ENCODE data around the gene KRTAP2-2.
"Not testable (repeated sequence)": the region's sequence is repeated elsewhere in the genome, so short reads cannot be mapped to it uniquely, and the experiment has no call there.

Gene KRTAP2-2

GRCh38 chr17:41055130-41055529 lies at the start of gene KRTAP2-2:
KRTAP2-2 (minus strand) TSS chr17:41055230; CDS start chr17:41055211, 19 bp downstream.
- DNase-seq (ENCODE audit: low read depth); H3K4me3 ChIP-seq (ENCODE audit: low read depth, low read length): not testable (repeated sequence)

DNA sequence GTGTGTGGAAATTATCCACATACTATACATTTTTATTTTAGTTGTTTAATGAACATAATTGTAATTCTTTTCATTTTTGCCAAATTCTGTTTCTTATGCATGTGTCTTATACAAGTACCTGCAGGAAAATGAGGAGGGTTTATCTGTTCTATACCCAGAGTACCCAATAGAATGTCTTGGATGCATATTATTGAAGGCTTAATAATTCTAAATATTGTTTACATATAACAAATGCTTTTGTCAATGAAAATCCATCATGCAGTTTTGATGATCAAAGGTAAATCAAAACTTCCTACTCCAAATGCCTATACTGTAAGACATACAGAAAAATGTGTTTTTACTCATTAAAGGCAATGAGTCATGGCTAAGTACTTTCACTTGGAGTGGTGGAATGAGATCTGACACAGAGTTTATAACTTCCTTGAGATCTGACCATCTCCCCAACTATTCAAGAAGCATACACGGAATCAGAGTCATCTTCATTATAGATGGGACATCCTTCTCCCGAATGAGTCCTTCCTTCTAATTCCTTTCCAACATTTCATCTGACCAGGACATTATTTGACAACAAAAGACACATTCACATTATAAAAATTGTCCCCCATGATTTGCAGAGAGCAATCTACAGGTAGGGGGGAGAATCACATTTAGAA lies 49.5 kb upstream of the KRTAP2-2 start:
- DNase-seq (ENCODE audit: low read depth); H3K4me3 ChIP-seq (ENCODE audit: low read depth, low read length): not testable (repeated sequence)

DNA sequence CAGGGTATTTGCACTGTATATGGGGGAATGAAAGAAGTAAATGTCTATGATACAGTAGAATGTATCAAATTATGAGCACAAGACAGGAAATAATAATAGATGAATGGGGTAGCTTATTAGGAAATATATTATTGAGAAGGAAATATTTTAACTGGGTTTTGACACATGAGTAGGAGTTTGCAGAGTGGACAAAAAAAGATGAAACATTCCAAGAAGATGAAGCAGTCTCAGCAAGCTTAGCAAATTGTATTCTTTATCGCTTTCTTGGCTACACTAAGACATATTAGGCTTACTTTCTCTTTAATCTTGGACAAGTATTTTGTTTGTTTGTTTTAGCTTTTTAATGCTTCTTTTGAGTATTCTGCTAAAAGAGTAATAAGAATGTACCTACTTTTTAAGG lies 48.9 kb upstream of the KRTAP2-2 start:
- H3K4me3 ChIP-seq (ENCODE audit: low read depth, low read length), result no peak overlapping the region
- no peak for DNase-seq (ENCODE audit: low read depth)
- no peak for TF ChIP-seq CTCF (IDR thresholded peaks at IDR 0.05; ENCODE audit: control insufficient read depth, extremely low read depth, insufficient read depth)

- no peak for DNase-seq (ENCODE audit: low read depth)
- no peak for TF ChIP-seq CTCF (IDR thresholded peaks at IDR 0.05; ENCODE audit: control insufficient read depth, extremely low read depth, insufficient read depth)
These were observed 46.7 kb upstream of the KRTAP2-2 start, which contains the start of gene KRTAP4-16 for GRCh38 chr17:41101586-41102259. KRTAP4-16 (minus strand) TSS chr17:41102209; CDS start chr17:41102209, 0 bp downstream.

GRCh38 chr17:41099682-41100480 lies 44.9 kb upstream of the KRTAP2-2 start:
- not testable (repeated sequence) for DNase-seq (ENCODE audit: low read depth); H3K4me3 ChIP-seq (ENCODE audit: low read depth, low read length)

More at GRCh38 chr17:41101586-41102259, 46.7 kb upstream of the KRTAP2-2 start, which contains the start of gene KRTAP4-16:
- no peak within 1 kb of the TSS for H3K4me3 ChIP-seq (ENCODE audit: low read depth, low read length)

- no peak overlapping the region for H3K4me3 ChIP-seq (ENCODE audit: low read depth, low read length)
- no peak for TF ChIP-seq CTCF (IDR thresholded peaks at IDR 0.05; ENCODE audit: control insufficient read depth, extremely low read depth, insufficient read depth)
- DNase-seq (ENCODE audit: low read depth), result no peak
These were observed 43.5 kb upstream of the KRTAP2-2 start for GRCh38 chr17:41098481-41098880.

GRCh38 chr17:41098042-41098441 lies 43.0 kb upstream of the KRTAP2-2 start, which contains the start of gene KRTAP4-8:
KRTAP4-8 (minus strand) TSS chr17:41098142; CDS start chr17:41098084, 58 bp downstream.
- no peak for DNase-seq (ENCODE audit: low read depth)
- no peak within 1 kb of the TSS for H3K4me3 ChIP-seq (ENCODE audit: low read depth, low read length)
- no peak for TF ChIP-seq CTCF (IDR thresholded peaks at IDR 0.05; ENCODE audit: control insufficient read depth, extremely low read depth, insufficient read depth)

- no peak for DNase-seq (ENCODE audit: low read depth)
- TF ChIP-seq CTCF (IDR thresholded peaks at IDR 0.05; ENCODE audit: control insufficient read depth, extremely low read depth, insufficient read depth), result no peak
- H3K4me3 ChIP-seq (ENCODE audit: low read depth, low read length), result no peak overlapping the region
These were observed 41.0 kb upstream of the KRTAP2-2 start for GRCh38 chr17:41096055-41096454.

GRCh38 chr17:41088760-41089352 lies 33.8 kb upstream of the KRTAP2-2 start:
- DNase-seq (ENCODE audit: low read depth), result not testable (repeated sequence)

DNA sequence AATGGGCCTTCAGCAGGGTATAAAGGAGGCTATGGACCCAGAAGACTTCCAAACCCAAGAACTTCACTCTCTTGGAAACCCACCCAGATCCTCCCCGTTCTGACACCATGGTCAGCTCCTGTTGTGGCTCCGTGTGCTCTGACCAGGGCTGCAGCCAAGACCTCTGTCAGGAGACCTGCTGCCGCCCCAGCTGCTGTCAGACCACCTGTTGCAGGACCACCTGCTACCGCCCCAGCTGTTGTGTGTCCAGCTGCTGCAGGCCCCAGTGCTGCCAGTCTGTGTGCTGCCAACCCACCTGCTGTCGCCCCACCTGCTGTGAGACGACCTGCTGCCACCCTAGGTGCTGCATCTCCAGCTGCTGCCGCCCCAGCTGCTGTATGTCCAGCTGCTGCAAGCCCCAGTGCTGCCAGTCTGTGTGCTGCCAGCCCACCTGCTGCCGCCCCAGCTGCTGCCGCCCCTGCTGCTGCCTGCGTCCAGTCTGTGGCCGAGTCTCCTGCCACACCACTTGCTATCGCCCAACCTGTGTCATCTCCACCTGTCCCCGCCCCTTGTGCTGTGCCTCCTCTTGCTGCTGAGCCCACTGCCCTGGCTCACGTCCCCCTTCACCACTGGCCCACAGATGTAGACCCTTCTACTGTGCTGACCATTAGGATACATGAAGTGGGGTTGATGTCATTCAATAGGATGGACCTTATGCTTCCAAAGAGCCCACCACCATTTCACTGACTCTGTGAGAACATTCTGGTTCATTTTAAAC lies 29.2 kb upstream of the KRTAP2-2 start, which contains the start of gene KRTAP4-7:
Gene KRTAP4-7 (plus strand): TSS at position 51 of the 757 bp plus-strand sequence. CDS start 57 bp downstream, at position 108.
- not testable (repeated sequence) for H3K4me3 ChIP-seq (ENCODE audit: low read depth, low read length); DNase-seq (ENCODE audit: low read depth)

More at GRCh38 chr17:41088760-41089352, 33.8 kb upstream of the KRTAP2-2 start:
- not testable (repeated sequence) for H3K4me3 ChIP-seq (ENCODE audit: low read depth, low read length)

DNA sequence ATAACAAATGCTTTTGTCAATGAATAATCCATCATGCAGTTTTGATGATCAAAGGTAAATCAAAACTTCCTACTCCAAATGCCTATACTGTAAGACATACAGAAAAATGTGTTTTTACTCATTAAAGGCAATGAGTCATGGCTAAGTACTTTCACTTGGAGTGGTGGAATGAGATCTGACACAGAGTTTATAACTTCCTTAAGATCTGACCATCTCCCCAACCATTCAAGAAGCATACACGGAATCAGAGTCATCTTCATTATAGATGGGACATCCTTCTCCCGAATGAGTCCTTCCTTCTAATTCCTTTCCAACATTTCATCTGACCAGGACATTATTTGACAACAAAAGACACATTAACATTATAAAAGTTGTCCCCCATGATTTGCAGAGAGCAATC lies 28.4 kb upstream of the KRTAP2-2 start:
- DNase-seq (ENCODE audit: low read depth); H3K4me3 ChIP-seq (ENCODE audit: low read depth, low read length): not testable (repeated sequence)
